Endothelial cell of hepatic sinusoid (primary cell): ENCODE data around the gene PACRG.

ENCODE experiments used
- in situ Hi-C: cut with HindIII; loops from 2 replicates; pipeline ENCODE4 v1.10.0; 2017; ENCODE audit warnings: low sequenced_read_pairs

The PACRG gene

DNA sequence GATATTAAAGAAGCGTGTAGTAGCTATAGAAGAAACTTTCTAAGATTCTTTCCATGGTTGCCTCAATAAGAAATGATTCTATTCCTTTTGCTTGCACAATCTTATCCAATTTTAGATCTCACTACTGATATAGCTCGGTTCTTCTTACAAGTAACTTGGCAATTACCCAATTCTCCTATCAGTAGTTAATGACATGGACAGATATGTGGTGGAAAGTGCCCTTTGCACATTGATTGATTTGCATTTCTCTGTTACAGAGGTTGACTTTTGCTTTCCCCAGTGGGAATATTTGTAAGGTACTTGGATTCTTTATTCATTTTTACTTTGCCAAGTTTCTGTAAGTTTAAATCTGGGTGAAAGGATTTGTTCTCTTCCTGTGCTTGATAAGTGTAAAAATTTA lies 593.0 kb downstream of the PACRG start:
- in situ Hi-C loops: no loop called here

DNA sequence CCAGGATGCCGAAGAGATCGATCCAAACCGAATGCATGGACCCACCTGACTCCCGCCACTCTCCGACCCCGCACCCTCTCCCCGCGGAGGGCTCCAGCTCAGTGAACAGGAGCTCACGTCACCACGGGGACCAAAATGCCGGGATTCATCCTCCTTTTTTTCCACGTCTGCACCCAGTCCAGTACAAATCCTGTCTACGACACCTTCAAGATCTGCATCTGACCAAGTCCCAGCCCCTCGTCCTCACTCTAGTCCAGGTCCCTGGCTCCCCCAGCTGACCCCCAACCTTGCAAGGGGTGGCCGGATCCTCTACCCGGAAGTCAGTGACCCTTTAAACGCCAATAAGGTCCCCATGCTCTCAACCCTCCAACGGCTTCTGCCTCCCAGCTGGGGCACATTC lies 593.9 kb downstream of the PACRG start:
- in situ Hi-C loops: no loop called here

DNA sequence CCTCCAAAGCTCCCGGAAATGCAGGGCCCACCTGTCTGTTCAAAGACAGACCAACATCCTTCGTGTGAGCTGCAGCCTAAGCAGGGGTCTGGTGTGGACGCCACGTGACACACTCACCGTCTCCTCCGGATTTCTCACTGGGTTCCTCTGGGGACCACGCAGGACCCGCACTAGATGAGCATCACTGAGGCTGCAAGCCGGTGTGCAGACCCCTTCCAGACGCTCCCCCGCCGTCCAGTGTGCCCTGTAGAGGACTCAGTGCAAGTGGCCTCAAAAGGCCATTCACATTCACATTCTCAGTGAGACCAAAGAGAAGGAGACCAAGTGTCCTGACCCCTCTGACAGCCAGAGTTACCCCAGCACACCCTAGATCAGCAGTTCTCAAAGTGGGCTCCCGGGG lies 595.5 kb downstream of the PACRG start:
- in situ Hi-C loops: no loop called here

DNA sequence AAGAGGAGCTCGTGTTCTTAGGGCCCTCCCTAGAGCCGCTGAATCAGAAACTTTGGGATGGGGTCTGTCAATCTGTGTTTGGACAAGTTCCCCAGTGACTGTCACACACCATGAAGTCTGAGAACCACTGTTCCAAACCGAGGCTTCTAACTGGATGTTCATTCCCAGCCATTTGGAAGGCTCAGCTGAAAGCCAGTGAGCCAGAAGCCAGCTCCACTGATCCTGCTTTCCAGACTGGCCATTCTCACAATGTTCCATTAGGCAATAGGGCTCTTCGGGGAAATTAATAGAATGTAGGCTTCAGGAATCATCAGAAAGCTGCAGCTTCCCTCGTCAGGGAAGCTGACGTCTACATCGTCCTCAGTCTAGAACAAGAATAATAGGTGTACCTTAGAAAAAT lies 595.9 kb downstream of the PACRG start:
- in situ Hi-C loops: no loop called here

DNA sequence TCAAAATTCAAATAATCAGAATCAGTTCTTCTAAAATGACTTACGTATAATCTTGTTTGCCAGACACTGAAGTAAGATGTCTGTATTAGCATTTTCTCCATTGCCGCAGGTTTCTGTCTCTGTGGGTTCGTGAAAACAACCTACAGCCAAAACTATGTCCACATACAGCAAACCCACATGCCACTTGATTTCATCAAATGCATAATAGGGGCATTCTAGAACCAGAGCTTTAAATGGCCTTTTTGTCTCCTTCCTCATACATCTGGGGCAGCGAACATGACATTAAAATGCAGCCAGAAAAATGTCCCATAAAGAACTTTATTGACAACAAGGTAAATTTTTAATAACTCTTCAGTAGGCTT lies 596.5 kb downstream of the PACRG start:
- in situ Hi-C loops: no loop called here

DNA sequence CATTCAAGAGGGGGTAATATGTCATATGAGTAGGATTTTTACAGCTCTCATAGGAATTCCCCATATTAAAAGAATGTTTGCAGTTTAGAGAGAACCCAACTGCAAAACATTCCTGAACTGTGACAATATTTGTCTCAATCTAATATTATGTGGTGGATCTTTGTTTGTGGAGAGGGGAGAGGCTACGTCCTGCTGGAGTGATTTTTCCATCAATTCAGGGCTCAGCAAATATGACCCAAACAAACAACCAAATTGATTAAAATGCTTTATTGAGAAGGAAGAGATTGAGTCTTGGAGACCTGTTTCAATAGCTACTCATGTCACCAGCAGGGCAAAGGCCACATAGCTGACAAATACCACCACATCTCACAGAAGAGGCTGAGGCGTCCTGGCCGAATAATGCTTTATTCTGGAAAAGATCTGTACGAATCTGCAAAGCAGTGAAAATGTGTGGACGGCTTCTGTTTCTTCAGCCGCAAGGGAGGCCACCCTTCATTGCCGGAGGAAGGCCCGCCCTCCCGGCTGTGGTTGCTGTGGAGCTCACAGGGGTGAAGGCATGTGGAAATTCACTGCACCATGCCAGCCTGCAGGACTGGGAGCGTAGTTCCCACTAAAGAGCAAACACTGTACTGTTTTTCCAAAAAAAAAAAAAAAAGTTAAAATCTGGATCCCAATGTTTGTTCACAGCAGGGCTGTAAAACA lies 597.1 kb downstream of the PACRG start:
- in situ Hi-C loops: no loop called here

DNA sequence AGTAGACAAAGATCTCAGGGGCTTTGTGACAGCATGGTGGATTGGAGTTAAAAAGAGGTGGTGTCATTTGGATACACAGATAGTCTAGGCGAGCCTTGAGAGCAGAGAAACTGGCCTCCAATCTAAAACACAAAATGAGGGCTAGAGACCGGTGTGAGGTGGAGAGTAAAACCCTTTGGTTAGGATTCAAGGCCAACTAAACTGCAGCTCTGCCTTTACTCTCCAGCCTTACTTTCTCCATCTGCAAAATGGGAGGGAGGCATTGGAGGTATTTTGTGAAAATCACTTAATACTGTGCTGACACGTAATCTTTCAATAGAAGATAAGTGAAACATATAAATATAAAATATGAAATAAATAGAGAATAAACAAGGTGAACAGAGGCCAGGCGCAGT lies 597.6 kb downstream of the PACRG start:
- in situ Hi-C loops: no loop called here

DNA sequence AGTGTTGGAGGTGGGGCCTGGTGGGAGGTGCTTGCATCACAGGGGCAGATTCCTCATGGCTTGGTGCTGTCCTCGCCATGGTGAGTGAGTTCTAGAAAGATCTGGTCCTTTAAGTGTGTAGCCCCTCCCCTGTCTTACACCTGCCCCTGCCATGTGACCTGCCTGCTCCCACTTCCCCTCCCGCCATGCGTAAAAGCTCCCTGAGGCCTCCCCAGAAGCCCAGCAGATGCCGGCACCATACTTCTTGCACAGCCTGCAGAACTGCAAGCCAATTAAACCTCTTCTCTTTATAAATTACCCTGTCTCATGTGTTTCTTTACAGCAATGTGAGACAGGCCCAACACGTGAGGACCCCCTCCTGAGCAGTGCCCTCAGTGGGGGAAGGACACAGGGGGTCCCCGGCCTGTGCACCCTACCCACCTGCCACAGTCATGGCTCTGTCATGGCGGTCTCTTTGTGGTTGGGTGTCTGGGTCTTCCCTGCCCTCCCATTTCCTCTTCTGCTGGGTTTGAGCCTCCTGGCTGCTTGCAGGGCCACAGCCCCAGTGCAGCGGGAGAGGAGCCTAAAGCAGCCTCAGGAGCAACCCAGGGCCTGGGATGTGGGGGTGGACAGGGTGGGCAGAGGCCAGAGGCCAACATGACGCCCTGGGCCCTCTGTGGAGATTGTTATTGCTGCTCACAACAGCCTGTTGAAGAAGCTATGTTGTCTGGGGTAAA lies 599.5 kb downstream of the PACRG start:
- in situ Hi-C loops: no loop called here

DNA sequence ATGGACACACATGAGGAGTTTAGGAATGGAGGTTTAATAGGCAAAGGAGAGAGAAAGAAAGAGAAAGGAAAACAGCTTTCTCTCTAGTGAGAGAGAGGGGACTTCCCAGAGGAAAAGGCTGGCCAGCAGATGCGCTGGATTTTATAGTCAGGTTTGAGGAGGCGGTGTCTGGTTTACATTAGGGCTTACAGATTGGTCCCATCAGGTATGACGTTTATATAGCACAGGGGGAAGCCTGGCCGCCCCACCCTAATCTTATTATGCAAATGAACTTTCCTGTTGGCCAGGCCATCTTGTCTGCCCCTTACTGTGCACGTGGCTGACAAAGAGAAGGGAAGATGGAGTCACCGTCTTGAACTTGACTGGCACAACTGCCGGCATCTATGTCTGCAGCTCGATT lies 600.1 kb downstream of the PACRG start:
- in situ Hi-C loops: no loop called here

DNA sequence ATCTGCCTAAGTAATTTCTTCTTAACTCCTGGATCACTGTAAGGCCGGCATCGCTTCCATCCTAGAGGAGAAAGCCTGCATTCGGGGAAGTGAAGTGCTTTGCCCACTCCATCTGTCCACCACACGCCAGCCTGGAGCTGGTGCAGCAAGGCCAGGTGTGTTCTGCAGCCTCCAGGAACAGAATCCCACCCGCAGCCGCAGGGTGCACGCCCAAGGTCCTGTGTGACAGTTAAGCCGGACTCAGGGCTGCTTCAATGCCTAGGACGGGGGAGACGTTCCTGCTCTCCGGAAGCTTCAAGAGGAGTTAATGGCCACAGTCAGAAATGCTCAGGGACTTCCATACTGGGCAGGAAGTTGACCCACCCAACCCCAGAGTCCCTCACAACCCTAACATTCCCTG lies 600.6 kb downstream of the PACRG start:
- in situ Hi-C loops: no loop called here

DNA sequence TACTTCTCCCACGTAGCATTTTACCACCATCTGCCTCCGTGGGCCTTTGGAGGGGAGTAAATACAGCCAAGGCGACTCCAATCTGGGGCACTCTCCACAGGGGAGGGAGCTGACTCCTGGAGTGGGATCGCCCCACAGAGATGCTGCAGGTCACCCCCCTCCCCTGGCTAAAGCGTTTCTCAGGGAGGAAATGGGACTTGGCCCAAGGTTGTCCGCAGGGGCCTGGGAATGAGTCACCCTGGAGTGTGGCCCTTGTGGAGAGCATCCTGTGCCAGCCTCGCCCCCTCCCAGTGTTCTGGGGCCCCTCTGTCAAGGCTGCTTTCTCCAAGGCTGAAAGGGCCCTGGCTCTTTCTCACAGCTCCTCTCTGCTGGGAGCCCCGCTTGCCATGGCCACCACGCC lies 602.2 kb downstream of the PACRG start:
- in situ Hi-C loops: no loop called here

DNA sequence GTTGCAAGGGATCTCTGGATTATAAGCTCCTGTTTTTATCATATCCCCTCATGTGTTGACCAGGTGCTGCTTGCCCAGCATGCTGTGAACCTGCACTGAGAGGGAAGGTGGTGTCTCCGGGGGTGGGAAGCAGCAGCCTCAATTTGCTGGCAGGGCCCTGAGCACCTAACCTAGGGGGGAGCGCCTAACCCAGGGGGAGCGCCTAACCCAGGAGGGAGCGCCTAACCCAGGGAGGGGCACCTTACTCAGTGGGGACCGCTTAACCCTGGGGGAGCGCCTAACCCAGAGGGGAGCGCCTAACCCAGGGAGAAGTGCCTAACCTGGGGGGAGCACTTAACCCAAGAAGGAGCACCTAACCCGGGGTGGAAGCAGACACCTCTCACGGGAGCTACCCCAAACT lies 603.5 kb downstream of the PACRG start:
- in situ Hi-C loops: no loop called here

DNA sequence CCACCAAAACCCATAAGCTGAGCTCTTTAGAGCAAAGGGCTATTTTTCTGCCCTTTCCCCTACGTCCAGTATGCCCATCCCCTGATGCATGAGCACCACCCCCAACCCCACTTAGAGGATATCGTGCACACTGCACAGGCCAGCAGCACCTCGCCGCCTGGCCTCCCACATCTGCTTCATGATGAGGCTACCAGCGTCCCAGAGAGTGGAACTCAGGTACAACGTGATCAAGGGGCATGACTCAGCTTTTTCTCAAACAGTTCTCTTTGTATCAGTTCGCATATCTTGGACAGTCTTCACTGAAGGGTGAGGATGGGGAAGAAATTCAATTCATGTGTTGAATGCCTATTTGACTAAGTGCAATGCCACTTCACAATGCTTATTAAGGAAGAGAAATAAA lies 604.8 kb downstream of the PACRG start:
- in situ Hi-C loops: no loop called here

DNA sequence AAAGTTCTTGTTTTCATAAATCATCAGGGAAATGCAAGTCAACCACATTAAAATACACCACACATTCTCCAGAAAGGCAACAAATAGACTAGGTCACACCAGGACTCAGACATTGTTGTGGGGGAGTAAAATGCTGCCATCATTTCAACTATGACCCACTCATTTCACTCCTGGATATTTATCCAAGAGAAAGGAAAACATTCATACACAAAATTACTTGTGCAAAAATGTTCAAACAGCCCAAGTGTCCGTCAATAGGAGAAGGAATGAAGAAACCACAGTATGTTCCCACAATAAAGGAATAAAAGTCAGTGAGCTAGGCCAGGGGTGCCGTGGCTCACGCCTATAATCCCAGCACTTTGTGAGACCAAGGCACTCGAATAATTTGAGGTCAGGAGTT lies 605.3 kb downstream of the PACRG start:
- in situ Hi-C loops: no loop called here

DNA sequence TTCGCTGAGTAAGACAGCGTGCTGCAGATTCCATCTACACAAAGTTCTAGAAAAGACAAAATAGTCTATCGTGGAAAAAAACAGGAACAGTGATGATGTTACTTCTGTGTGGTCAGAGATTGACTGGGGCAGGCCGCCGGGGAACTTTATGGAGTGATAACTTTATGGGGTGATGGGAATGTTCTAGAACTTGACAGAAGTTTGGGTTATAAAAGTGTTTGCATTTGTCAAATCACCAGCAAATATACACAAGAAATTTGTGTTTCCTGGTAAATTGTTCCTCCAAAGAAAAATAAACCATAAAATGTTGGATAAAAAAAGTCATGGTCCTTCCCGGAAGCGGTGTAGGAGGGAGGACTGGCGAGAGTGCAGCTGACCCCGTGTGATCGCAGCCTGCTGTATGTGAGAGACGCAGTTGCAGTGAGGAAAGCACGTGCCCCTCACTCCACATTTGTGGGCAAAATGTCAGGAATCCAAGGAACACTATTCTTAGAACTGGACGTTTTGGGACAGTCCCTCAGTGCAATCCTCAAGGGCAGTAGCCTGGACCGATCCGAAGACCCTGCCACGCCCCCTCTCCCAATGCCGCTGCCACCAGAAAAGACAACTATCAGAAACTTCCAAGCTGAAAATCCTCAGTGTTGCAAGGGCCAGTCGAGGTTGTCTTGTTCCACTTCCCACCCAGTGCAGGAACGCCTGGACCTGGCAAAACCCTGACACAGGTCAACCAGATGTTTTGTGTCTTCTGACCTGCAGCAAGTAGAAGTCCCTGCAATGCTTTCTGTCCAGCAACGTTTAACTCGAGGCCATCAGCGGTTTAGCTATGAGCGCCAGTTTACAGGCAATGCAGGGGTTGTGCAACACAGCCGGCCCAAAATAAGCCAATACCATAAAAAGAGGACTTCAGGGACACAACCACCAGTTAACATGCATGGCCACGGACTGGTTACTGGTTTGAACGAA lies 606.2 kb downstream of the PACRG start:
- in situ Hi-C loops: no loop called here

DNA sequence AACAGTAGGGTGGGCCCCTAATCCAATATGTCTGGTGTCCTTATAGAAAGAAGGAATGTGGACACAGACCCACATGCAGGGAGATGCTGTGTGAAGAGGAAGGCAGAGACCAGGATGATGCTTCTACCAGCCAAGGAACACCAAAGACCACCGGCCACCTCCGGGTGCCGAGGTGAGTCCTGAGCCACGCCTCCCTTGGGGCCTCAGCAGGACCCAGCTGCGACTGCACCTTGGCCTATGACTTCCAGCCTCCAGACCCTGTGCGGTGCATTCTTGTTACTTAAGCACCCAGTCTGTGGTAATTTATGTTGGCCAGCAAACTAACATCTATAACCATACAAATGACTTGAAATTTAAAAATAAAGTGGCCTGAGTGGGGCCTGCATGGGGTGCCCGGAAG lies 607.3 kb downstream of the PACRG start:
- in situ Hi-C loops: no loop called here

DNA sequence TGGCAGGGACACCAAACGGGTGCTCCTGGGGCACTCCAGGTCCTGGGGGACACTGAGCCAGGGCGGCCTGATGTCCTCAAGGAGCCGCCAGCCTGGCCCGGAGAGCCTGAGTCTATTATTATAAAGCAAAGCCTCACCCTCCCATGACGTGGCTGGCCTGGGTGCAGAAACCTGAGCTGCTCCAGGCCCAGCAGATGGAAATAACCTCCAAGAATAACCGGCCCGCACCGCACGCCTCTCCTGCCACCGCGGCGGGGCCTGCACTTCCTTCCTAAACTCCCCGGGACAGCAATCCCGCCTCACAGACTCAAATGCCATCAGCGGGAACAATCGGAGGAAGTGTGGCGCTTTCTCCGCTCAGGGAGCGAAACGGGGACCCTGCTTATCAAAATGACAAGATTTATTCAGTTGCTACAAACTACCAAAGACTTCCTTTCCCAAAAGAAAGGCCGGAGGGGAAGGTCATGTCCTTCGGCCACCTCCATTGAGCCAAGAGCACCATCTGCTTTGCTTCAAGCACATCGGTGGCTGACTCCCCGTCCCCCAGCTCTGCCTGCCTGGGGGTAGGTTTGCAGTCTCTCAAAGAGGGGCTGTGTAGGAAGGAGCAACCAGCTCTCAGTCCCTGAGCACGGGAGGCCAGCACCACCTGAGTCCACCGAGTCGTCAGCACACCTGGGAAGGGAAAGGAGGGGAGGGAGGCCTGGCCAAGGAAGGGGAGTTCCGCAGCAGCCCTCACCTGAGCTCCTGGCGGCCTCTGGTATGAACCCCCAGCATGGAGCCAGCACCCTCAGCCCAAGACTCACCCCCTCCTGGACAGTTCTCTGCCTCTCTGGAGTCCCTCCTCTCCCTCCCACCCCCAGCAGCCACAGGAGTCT lies 608.1 kb downstream of the PACRG start:
- in situ Hi-C loops: no loop called here

DNA sequence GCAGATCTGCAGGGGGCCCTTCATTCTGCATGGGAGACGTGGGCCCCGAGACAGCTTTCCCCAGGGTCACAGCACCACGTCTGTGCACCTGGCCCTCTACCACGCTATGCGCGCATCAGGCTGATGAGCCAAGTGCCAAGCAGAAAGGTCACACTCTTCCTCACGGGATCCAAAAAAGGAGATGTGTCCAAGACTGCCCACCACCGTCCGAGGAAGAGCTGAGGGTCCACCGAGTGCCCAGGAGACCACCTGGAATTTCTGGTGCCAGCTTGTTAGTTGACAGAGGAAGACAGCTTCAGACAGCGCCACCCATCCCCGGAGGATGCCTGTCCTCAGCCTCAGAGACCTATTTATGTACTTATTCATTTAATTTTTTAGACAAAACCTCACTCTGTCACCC lies 609.2 kb downstream of the PACRG start:
- in situ Hi-C loops: no loop called here

DNA sequence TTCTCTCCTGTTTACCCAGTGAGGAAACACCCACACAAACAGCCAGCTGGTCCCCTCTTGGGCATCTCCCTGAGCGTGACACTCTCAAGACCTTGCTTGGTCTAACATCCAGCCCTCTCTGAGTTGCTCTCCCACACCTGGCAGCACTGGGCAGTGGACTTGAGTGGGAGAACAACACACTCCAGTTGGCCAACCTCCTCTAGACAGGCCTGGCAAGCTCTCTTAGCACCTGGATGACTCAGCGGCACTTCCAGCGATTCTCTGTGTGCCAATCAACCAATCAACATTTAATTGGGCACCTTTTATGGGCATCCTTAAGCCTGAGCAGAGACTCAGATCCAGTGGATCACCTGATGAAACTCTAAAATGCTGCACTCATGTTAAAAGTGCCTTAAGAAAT lies 610.2 kb downstream of the PACRG start:
- in situ Hi-C loops: no loop called here

DNA sequence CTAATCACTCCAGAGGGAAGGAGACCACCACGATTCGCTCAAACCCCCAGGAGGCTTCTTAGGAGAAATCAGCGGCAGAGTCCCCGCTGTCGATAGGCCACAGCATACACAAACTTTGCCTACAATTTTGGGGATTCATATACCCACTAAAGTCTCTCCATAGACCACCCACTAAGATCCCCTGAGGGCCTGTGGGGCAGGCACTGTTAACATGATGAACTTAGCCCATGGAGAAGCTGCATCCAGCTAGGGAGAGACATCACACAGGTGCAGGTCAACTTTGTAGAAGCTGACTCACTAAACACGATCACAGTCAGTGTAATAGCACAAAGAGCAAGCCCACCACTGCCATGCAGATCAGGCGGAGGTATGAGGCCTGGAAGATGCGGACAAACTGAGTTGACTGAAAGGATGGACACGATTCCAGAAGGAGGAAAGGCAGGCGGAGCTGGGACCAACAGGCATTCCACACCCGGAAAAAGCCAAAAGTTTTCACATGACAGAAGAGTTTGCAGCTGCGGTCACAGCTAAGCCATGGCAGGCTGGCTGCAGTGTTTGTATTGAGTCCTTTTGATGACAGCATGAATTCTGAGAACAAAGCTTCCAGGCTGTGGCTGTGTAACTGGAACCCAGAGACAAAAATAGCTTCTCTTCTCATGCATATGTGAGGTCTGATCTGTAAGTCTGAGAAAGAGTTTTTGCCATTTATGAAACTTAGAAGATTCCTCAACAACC lies 611.1 kb downstream of the PACRG start:
- in situ Hi-C loops: no loop called here
